HepG2 (cell line): Measurements from ENCODE around the gene SLC13A3. TPM values are rescaled to one million over a fixed set of nuclear protein-coding genes. Genes with fewer than 3 reads are reported as not detected.

Experiments
- DNMT3B ChIP-seq: conservative IDR thresholded peaks from 2 replicates; pipeline ENCODE4 v1.6.1; 2016; ENCODE audit warnings: missing biosample characterization, control low read depth
- GABPB1 ChIP-seq: IDR thresholded peaks from 2 replicates; pipeline ENCODE4 v1.6.1; 2016; ENCODE audit warnings: mild to moderate bottlenecking, missing genetic modification reagents, moderate library complexity, missing compliant biosample characterization
- HIVEP1 ChIP-seq: sonication (generic); formaldehyde crosslinking; IDR thresholded peaks from 2 replicates; pipeline ENCODE4 v1.4.0; 2020; ENCODE audit warnings: mild to moderate bottlenecking, missing genetic modification reagents
- IRF1 ChIP-seq: sonication (generic); formaldehyde crosslinking; IDR thresholded peaks from 2 replicates; pipeline ENCODE4 v1.4.0; 2020; ENCODE audit warnings: low read depth, mild to moderate bottlenecking, missing genetic modification reagents
- KMT2A ChIP-seq: sonication (generic); formaldehyde crosslinking; IDR thresholded peaks from 2 replicates; pipeline ENCODE4 v1.4.0; 2020; ENCODE audit warnings: missing genetic modification reagents
- MBNL3 ChIP-seq: fragments of 250-450 bp; sonication (Bioruptor Pico); conservative IDR thresholded peaks from 2 replicates; pipeline ENCODE4 v1.8.0; 2022; ENCODE audit warnings: mild to moderate bottlenecking, inconsistent platforms
- PAXIP1 ChIP-seq: sonication (generic); formaldehyde crosslinking; conservative IDR thresholded peaks from 2 replicates; pipeline ENCODE4 v1.4.0; 2020; ENCODE audit warnings: mild to moderate bottlenecking, missing genetic modification reagents, moderate library complexity
- SETDB1 ChIP-seq: sonication (generic); formaldehyde crosslinking; IDR thresholded peaks from 2 replicates; pipeline ENCODE4 v1.5.1; 2020; ENCODE audit warnings: missing genetic modification reagents, mild to moderate bottlenecking, borderline replicate concordance
- SNAI1 ChIP-seq: sonication (generic); formaldehyde crosslinking; IDR thresholded peaks from 2 replicates; pipeline ENCODE4 v1.5.0; 2020; ENCODE audit warnings: mild to moderate bottlenecking, missing genetic modification reagents, borderline replicate concordance
- TBX3 ChIP-seq: fragments of 450-650 bp; IDR thresholded peaks from 2 replicates; pipeline ENCODE4 v1.6.1; 2017; ENCODE audit warnings: antibody characterized with exemption, mild to moderate bottlenecking, inconsistent platforms, borderline replicate concordance
- ZBTB21 ChIP-seq: sonication (generic); formaldehyde crosslinking; IDR thresholded peaks from 2 replicates; pipeline ENCODE4 v1.4.0; 2020; ENCODE audit warnings: missing genetic modification reagents
- ZNF121 ChIP-seq: sonication (generic); formaldehyde crosslinking; IDR thresholded peaks from 2 replicates; pipeline ENCODE4 v1.5.0; 2020; ENCODE audit warnings: mild to moderate bottlenecking, missing genetic modification reagents
- ZNF275 ChIP-seq: sonication (generic); formaldehyde crosslinking; IDR thresholded peaks from 2 replicates; pipeline ENCODE4 v1.8.0; 2022; ENCODE audit warnings: missing genetic modification reagents, mild to moderate bottlenecking, inconsistent platforms, borderline replicate concordance
- ZNF564 ChIP-seq: sonication (generic); formaldehyde crosslinking; IDR thresholded peaks from 2 replicates; pipeline ENCODE4 v1.8.1; 2023; ENCODE audit warnings: mild to moderate bottlenecking, missing genetic modification reagents
- ZNF709 ChIP-seq: sonication (generic); formaldehyde crosslinking; IDR thresholded peaks from 2 replicates; pipeline ENCODE4 v1.5.0; 2020; ENCODE audit warnings: mild to moderate bottlenecking, missing genetic modification reagents
- ZXDC ChIP-seq: sonication (generic); formaldehyde crosslinking; IDR thresholded peaks from 2 replicates; pipeline ENCODE4 v1.5.0; 2020; ENCODE audit warnings: mild to moderate bottlenecking, missing genetic modification reagents
- polyA plus RNA-seq, 8 experiments: library from polyadenylated mRNA; depleted of rRNA in 3 of 8; stranded (reverse) in 7 of 8; unstranded in 1 of 8; fragments of >200 nt; fragmentation: Illumina TruSeq in 4 of 8; extraction: Trizol in 4 of 8; gene quantifications; 2 replicates each; pipeline versions ENCODE4 v1.2.1 to v1.2.3, GENCODE V29; 2011 to 2016; ENCODE audit warnings: low read depth in 4 of 8, missing spikeins in 1 of 8, mixed read lengths in 1 of 8; ENCODE audit not compliant: insufficient read depth in 1 of 8
- total RNA-seq, 5 experiments: library from RNA; depleted of rRNA; stranded (reverse); fragments of >200 nt; fragmentation: Illumina TruSeq; extraction: Trizol; gene quantifications; 2 replicates each; pipeline ENCODE4 v1.2.3, GENCODE V29; 2016; ENCODE audit warnings: low read depth in 1 of 5
- TF ChIP-seq, protein P1 (sequence below): sonication (generic); formaldehyde crosslinking; IDR thresholded peaks from 2 replicates; pipeline ENCODE4 v1.5.1; 2020; ENCODE audit warnings: missing genetic modification reagents, mild to moderate bottlenecking, borderline replicate concordance

The SLC13A3 gene
- total and polyA plus RNA-seq, 2 of the 13 experiments (the other 11 are each of a cell fraction or from before 2014, with no cell fraction given) = 66.5 to 76.0 TPM

GRCh38 chr20:46606817-46607190, 44.5 kb downstream of the SLC13A3 start (continued):
- TF ChIP-seq PAXIP1 (CRISPR knock-in tag) = no peak
- TF ChIP-seq ZXDC (CRISPR knock-in tag) = no peak
- TF ChIP-seq, protein P1, sequence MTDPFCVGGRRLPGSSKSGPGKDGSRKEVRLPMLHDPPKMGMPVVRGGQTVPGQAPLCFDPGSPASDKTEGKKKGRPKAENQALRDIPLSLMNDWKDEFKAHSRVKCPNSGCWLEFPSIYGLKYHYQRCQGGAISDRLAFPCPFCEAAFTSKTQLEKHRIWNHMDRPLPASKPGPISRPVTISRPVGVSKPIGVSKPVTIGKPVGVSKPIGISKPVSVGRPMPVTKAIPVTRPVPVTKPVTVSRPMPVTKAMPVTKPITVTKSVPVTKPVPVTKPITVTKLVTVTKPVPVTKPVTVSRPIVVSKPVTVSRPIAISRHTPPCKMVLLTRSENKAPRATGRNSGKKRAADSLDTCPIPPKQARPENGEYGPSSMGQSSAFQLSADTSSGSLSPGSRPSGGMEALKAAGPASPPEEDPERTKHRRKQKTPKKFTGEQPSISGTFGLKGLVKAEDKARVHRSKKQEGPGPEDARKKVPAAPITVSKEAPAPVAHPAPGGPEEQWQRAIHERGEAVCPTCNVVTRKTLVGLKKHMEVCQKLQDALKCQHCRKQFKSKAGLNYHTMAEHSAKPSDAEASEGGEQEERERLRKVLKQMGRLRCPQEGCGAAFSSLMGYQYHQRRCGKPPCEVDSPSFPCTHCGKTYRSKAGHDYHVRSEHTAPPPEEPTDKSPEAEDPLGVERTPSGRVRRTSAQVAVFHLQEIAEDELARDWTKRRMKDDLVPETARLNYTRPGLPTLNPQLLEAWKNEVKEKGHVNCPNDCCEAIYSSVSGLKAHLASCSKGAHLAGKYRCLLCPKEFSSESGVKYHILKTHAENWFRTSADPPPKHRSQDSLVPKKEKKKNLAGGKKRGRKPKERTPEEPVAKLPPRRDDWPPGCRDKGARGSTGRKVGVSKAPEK = no peak
- no peak for TF ChIP-seq TBX3
- no peak for TF ChIP-seq ZNF121 (CRISPR knock-in tag)
- no peak for TF ChIP-seq GABPB1 (CRISPR knock-in tag)
- TF ChIP-seq DNMT3B (CRISPR knock-in tag) = no peak
- TF ChIP-seq ZNF709 (CRISPR knock-in tag) = 0 out of 2 replicates have a peak, but pooled peaks have one; percentile 5
- no peak for TF ChIP-seq HIVEP1
- no peak; the same call in none of the 2 replicates for TF ChIP-seq ZNF564 (CRISPR knock-in tag)
- peak; percentile 72; the same call in 1 of the 2 replicates for TF ChIP-seq MBNL3 (CRISPR knock-in tag)
- no peak for TF ChIP-seq SETDB1 (CRISPR knock-in tag)
- TF ChIP-seq IRF1 (CRISPR knock-in tag) = no peak
- no peak for TF ChIP-seq ZNF275 (CRISPR knock-in tag)
- no peak; the same call in 1 of the 2 replicates for TF ChIP-seq ZBTB21 (CRISPR knock-in tag)
- TF ChIP-seq KMT2A (CRISPR knock-in tag) = no peak
- TF ChIP-seq SNAI1 (CRISPR knock-in tag) = no peak; the same call in 1 of the 2 replicates
